GM10266 (cell line): ENCODE measurements around the gene NFATC1.

Source experiments
- DNase-seq: peaks from one replicate; pipeline ENCODE4 v3.0.0; 2012; ENCODE audit errors: extremely low spot score
- CTCF ChIP-seq: IDR thresholded peaks from 2 replicates; pipeline ENCODE4 v1.5.1; 2012; ENCODE audit warnings: mild to moderate bottlenecking, low read depth; ENCODE audit not compliant: control insufficient read depth, insufficient read depth; ENCODE audit errors: missing control alignments

NFATC1 gene

GRCh38 chr18:79517341-79517740 lies 121.6 kb downstream of the NFATC1 start:
- DNase-seq: no peak
- no peak for TF ChIP-seq CTCF

- no peak for TF ChIP-seq CTCF
- DNase-seq: no peak
Measured at GRCh38 chr18:79518028-79518682, 122.4 kb downstream of the NFATC1 start.

- no peak for DNase-seq
- no peak for TF ChIP-seq CTCF
Measured at GRCh38 chr18:79518683-79519128, 123.0 kb downstream of the NFATC1 start.

GRCh38 chr18:79519751-79520477 lies 124.2 kb downstream of the NFATC1 start:
- DNase-seq: peak; percentile 67
- TF ChIP-seq CTCF: no peak

GRCh38 chr18:79520478-79521390 lies 125.0 kb downstream of the NFATC1 start:
- no peak for TF ChIP-seq CTCF
- DNase-seq: no peak

- no peak for TF ChIP-seq CTCF
- DNase-seq: no peak
Measured at GRCh38 chr18:79521416-79522205, 125.9 kb downstream of the NFATC1 start.
